ENCODE data around the gene LTN1.

DNA sequence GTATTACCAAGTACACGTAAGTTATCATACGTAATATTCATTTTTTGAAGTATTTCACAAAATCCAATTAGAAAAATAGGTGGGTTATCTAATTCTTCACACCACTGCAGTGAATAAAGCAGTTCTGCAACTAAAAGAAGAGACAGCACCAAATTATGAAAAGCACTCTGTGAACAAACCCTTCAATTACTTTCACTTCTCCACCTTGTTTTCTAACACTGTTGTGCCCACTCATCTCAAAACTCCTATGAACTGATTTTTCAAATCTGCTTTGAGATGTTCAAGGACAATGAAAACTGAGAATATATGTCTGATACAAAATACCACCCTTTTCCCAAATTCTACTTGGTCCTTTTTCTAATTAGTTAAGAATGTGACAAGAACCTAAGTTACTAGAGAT is 39.4 kb downstream of the LTN1 start:
- TF ChIP-seq, protein P1, sequence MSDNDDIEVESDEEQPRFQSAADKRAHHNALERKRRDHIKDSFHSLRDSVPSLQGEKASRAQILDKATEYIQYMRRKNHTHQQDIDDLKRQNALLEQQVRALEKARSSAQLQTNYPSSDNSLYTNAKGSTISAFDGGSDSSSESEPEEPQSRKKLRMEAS (IDR thresholded peaks at IDR 0.05; ENCODE audit: low read depth): no peak
- no peak for TF ChIP-seq FOXJ3 (CRISPR knock-in tag; IDR thresholded peaks at IDR 0.05)

Data from SK-N-SH (cell line).